ENCODE measurements around the gene CLIC3. TPM values are rescaled to one million over a fixed set of nuclear protein-coding genes. Genes with fewer than 3 reads are reported as not detected.
"Not testable (repeated sequence)": the region's sequence is repeated elsewhere in the genome, so short reads cannot be mapped to it uniquely, and the experiment has no call there.

The CLIC3 gene
- total RNA-seq, 2 experiments from 2014 or later, result 0.43 to 0.61 TPM

DNA sequence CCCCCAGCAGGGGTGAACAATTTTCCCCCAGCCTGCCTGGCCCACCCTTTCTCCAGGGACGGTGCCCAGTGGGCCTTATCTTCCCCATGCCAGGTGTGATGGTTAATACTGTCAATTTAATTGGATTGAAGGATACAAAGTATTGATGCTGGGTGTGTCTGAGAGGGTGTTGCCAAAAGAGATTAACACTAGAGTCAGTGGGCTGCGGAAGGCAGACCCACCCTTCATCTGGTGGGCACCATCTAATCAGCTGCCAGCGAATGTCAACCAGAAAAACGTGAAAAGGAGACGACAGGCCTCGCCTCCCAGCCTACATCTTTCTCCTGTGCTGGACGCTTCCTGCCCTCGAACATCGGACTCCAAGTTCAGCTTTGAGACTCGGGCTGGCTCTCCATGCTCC is 41.1 kb upstream of the CLIC3 start:
- POLR2A ChIA-PET, result no interaction called here
- Mint-ChIP-seq H3K9me3 (no peaks in the 10 kb centered on the region), H3K27me3 (no peaks in the 10 kb centered on the region), H3K4me3 (no peak overlapping the region), H3K27ac (no peak overlapping the region), H3K4me1 (ENCODE audit: low read depth) (peaks cover 22% of the 10 kb centered on the region), H3K36me3 (peaks cover 6% of the 10 kb centered on the region)
- no peak for DNase-seq
- CTCF ChIA-PET, result interaction anchor here (0.9 to 5.8 kb wide), 5 partner anchors 10 to 90 kb away, joined by 3 to 56 read pairs (median 25); partner anchors contain the start of gene ABCA2
- intact Hi-C loops (cut with micrococcal nuclease), result loop anchor here (10.0 kb wide), 1 partner anchor 93 kb away; the partner anchor contains the start of genes C8G and FBXW5

DNA sequence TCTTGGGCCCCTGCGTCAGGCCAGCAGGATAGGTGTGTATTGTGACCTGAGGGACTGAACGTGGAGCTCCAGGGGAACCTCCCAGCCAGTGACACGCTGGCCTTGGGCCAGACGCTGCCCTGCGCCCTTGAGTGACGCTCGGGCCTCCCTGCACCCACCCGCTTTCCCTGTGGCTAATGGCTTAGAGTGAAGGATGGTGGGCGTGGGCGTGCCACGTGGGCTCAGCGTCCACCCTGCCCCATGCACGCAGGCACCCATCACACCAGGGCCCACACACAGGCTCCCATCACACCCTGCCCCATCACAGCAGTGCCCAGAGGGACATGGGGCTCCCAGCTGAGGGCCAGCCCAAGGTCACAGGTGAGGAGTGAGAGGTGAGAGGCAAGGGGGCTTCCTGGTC is 40.7 kb upstream of the CLIC3 start:
- no peak for DNase-seq
- ChIA-PET CTCF (interaction anchor here (1.0 to 5.8 kb wide), 6 partner anchors 10 to 89 kb away, joined by 4 to 56 read pairs (median 28); partner anchors contain the start of gene ABCA2), POLR2A (no interaction called here)
- Mint-ChIP-seq H3K4me3 (no peak overlapping the region), H3K4me1 (ENCODE audit: low read depth) (peaks cover 26% of the 10 kb centered on the region), H3K27ac (no peak overlapping the region), H3K27me3 (no peaks in the 10 kb centered on the region), H3K36me3 (peaks cover 6% of the 10 kb centered on the region), H3K9me3 (no peaks in the 10 kb centered on the region)
- intact Hi-C loops (cut with micrococcal nuclease), result loop anchor here (10.0 kb wide), 1 partner anchor 92 kb away; the partner anchor contains the start of genes C8G and FBXW5

DNA sequence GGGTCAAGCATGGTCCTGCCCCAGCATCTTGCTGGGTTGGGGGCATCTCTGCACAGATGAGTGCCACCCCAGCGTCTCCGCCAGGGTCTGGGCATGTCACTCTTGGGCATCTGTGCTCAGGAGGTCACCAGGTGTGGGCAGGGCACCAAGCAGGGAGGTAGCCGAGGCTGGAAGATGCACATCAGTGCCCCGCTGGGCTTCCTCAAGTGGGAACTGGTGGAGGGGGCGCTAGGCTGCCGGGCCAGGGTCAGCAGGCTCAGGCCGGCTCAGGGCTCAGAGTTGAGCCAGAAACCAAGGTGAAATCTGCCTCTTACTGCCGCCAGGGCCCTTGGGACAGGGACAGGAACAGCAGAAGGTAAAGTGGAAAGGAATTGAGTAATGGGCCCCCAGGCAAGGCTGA is 39.6 kb upstream of the CLIC3 start:
- POLR2A ChIA-PET, result interaction anchor here (1.1 to 1.6 kb wide), 2 partner anchors 61 to 92 kb away, joined by 3 to 4 read pairs; partner anchors contain the start of gene FBXW5

DNA sequence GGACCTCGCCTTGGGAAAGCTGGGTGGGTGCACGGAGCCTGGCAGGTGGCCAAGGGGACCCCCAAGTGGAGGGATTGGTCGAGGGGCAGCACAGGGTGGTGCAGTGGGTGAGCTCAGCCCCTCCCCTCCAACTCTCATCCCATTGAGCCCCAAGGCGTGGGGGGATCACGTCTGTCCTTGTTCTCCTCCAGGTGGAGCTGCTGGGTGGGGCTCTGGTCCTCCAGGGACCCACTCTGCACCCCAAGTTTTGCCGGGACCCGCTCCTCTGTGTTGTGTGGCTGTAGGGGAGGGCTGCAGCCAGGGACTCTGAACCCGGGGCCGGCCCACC is 39.1 kb upstream of the CLIC3 start:
- H3K36me3 Mint-ChIP-seq, result peaks cover 6% of the 10 kb centered on the region
- H3K27me3 Mint-ChIP-seq, result no peaks in the 10 kb centered on the region
- ChIA-PET CTCF (interaction anchor here (0.6 to 5.8 kb wide), 59 partner anchors 8 to 327 kb away, joined by 3 to 56 read pairs (median 5); partner anchors contain the start of genes ABCA2, AJM1, ANAPC2 and CLIC3), POLR2A (interaction anchor here (0.9 to 1.6 kb wide), 6 partner anchors 9 to 228 kb away, joined by 3 to 12 read pairs (median 4); partner anchors contain the start of genes FBXW5 and PAXX)
- H3K4me1 Mint-ChIP-seq (ENCODE audit: low read depth), result peaks cover 37% of the 10 kb centered on the region
- H3K9me3 Mint-ChIP-seq, result no peaks in the 10 kb centered on the region
- H3K27ac Mint-ChIP-seq, result no peak overlapping the region
- H3K4me3 Mint-ChIP-seq, result no peak overlapping the region
- intact Hi-C loops (cut with micrococcal nuclease), result loop anchor here (1.0 to 10.0 kb wide), 2 partner anchors 91 to 248 kb away; partner anchors contain the start of genes C8G and FBXW5
- DNase-seq, result no peak

More for the DNA sequence above, 39.6 kb upstream of the CLIC3 start:
- no peak overlapping the region for H3K27ac Mint-ChIP-seq
- DNase-seq, result no peak
- CTCF ChIA-PET, result interaction anchor here (0.6 to 5.8 kb wide), 44 partner anchors 8 to 276 kb away, joined by 3 to 56 read pairs (median 8); partner anchors contain the start of genes ABCA2, AJM1, CLIC3 and MAN1B1
- peaks cover 6% of the 10 kb centered on the region for H3K36me3 Mint-ChIP-seq
- H3K9me3 Mint-ChIP-seq, result no peaks in the 10 kb centered on the region
- no peak overlapping the region for H3K4me3 Mint-ChIP-seq
- intact Hi-C loops (cut with micrococcal nuclease), result loop anchor here (1.0 to 10.0 kb wide), 2 partner anchors 91 to 249 kb away; partner anchors contain the start of genes C8G and FBXW5
- peaks cover 33% of the 10 kb centered on the region for H3K4me1 Mint-ChIP-seq (ENCODE audit: low read depth)
- no peaks in the 10 kb centered on the region for H3K27me3 Mint-ChIP-seq

DNA sequence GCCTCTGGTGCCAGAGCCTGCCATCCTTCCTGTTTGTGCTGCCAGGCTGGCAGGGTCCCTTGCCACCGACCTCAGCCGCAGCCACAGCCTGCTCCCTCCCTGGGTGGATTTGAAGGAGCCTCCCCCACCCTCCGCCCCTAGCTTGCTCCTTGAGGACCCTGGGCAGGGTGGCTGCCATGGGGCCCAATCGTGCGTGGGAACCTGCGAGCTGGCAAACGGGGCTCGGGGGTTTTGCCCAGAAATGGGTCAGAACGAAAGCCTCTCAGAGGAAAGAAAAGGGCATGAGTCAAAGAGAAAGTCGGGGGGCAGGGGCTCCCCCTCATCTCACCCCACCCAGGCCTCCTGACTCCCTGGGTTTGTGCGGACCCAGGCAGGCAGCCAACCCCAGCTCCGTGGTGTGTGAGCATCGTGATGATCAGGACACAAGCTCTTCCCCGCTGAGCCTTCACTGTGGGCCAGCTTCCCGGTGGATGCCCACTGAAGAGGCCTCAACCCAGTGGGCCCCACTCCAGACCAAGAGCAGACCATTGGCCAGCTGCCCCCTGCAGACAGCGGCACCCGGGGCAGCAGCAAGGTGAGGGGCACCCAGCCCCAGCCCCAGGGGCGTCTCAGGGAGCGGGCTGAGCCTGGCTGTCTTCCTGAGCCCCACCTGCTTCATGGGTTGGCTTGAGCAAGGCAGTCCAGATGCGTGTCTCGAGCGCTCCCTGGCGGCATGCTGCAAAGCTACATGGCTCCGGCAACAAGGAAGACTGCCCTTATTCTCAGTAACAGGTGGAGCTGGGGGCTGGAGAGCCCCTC is 38.5 kb upstream of the CLIC3 start:
- CTCF ChIA-PET, result interaction anchor here (0.6 to 5.8 kb wide), 62 partner anchors 8 to 327 kb away, joined by 3 to 56 read pairs (median 5); partner anchors contain the start of genes ABCA2, AJM1, ANAPC2 and CLIC3
- Mint-ChIP-seq H3K27me3 (no peaks in the 10 kb centered on the region), H3K9me3 (no peaks in the 10 kb centered on the region), H3K36me3 (peaks cover 6% of the 10 kb centered on the region), H3K4me1 (ENCODE audit: low read depth) (peaks cover 43% of the 10 kb centered on the region), H3K27ac (peak overlapping the region; percentile 89), H3K4me3 (peak overlapping the region; percentile 61)
- POLR2A ChIA-PET, result interaction anchor here (0.6 to 1.6 kb wide), 7 partner anchors 9 to 228 kb away, joined by 3 to 12 read pairs (median 4); partner anchors contain the start of genes FBXW5 and PAXX
- intact Hi-C loops (cut with micrococcal nuclease), result loop anchor here (1.0 to 10.0 kb wide), 3 partner anchors 38 to 248 kb away; partner anchors contain the start of genes C8G, CLIC3 and FBXW5
- peak; percentile 93 for DNase-seq

DNA sequence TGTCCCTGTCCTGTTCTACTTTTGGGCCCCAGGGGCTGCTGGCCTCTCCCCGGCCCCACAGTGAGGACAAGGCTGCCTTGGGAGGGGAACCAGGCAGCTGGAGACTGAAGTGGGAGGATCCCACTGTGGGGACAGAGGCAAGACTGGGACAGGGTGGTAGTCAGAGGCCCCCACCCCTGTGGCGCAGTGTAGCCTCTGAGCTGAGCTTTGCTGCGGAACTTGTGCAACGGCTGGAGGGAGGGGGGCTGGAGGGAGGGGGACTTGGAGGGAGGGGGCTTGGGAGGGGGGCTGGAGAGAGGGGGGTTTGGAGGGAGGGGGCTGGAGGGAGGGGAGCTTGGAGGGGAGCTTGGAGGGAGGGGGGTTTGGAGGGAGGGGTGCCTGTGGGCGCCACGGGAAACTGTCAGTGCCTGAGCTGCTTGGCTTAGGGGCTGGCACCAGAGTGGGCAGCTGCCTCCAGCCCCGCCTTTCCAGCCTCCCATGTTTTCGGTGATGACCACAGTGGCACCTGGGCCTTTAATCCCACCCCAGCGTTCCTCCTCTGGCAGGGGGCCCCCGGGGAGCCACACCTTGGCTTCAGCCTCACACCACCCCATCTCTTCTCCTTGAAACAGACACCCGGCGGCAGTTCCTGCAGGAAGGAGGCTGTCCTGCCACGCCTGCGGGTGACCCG is 37.8 kb upstream of the CLIC3 start:
- intact Hi-C loops (cut with micrococcal nuclease), result loop anchor here (5.0 to 10.0 kb wide), 2 partner anchors 37 to 89 kb away; partner anchors contain the start of genes C8G, CLIC3 and FBXW5
- POLR2A ChIA-PET, result interaction anchor here (0.6 to 1.6 kb wide), 6 partner anchors 34 to 227 kb away, joined by 3 to 12 read pairs (median 4); partner anchors contain the start of genes FBXW5 and PAXX
- Mint-ChIP-seq H3K36me3 (peaks cover 5% of the 10 kb centered on the region), H3K27ac (peak overlapping the region; percentile 89), H3K27me3 (no peaks in the 10 kb centered on the region), H3K4me3 (peak overlapping the region; percentile 61), H3K9me3 (no peaks in the 10 kb centered on the region), H3K4me1 (ENCODE audit: low read depth) (peaks cover 50% of the 10 kb centered on the region)
- CTCF ChIA-PET, result interaction anchor here (0.6 to 5.8 kb wide), 46 partner anchors 7 to 326 kb away, joined by 3 to 56 read pairs (median 8); partner anchors contain the start of genes ABCA2, AJM1, ANAPC2 and CLIC3
- no peak for DNase-seq

DNA sequence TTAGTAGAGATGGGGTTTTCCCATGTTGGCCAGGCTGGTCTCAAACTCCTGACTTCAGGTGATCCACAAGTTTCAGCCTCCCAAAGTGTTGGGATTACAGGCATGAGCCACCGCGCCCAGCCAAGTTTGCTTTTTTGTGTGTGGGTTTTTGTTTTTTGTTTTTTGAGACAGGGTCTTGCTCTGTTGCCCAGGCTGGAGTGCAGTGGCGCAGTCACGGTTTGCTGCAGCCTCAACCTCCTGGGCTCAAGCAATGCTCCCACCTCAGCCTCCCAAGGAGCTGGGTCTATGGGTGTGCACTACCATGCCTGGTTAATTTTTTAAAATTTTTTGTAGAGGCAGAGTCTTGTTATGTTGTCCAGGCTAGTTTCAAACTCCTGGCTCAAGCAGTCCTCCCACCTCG is 37.1 kb upstream of the CLIC3 start:
- POLR2A ChIA-PET, result interaction anchor here (0.9 kb wide), 1 partner anchor 62 kb away, joined by 4 read pairs; no protein-coding TSS in a partner anchor

DNA sequence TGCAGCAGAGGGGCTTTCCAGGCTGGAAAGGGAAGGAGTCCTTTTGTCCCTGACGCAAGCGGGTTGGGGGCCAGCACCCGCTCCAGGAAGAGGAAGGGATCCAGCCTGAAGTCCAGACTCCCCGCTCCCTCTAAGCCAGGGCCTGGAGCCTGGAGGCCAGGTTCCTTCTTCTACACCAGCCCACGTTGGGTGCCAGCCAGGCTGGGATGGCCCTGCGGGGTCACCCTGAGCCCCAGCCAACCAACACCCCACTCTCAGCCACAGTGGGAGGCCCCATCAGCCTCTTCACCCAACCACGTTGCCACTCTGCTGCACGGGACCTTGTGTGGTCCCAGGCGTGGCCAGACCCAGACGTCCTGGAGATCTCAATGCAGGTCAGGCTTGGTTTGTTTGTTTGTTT is 36.5 kb upstream of the CLIC3 start:
- Mint-ChIP-seq H3K9me3 (no peaks in the 10 kb centered on the region), H3K4me1 (ENCODE audit: low read depth) (peaks cover 54% of the 10 kb centered on the region), H3K4me3 (no peak overlapping the region), H3K27ac (no peak overlapping the region), H3K36me3 (no peaks in the 10 kb centered on the region), H3K27me3 (no peaks in the 10 kb centered on the region)
- intact Hi-C loops (cut with micrococcal nuclease), result loop anchor here (5.0 to 10.0 kb wide), 2 partner anchors 36 to 88 kb away; partner anchors contain the start of genes C8G, CLIC3 and FBXW5
- POLR2A ChIA-PET, result interaction anchor here (0.6 kb wide), 1 partner anchor 301 kb away, joined by 3 read pairs; no protein-coding TSS in a partner anchor
- CTCF ChIA-PET, result interaction anchor here (1.1 to 5.0 kb wide), 4 partner anchors 14 to 189 kb away, joined by 3 to 35 read pairs (median 28); partner anchors contain the start of genes AJM1, MAN1B1 and NPDC1
- DNase-seq, result no peak

More for the DNA sequence above, 37.1 kb upstream of the CLIC3 start:
- not testable (repeated sequence) for H3K27me3 Mint-ChIP-seq, H3K27ac Mint-ChIP-seq, H3K9me3 Mint-ChIP-seq, DNase-seq, H3K36me3 Mint-ChIP-seq, H3K4me3 Mint-ChIP-seq
- CTCF ChIA-PET, result interaction anchor here (2.5 to 3.9 kb wide), 4 partner anchors 13 to 190 kb away, joined by 10 to 49 read pairs (median 28); partner anchors contain the start of genes AJM1 and NPDC1
- H3K4me1 Mint-ChIP-seq (ENCODE audit: low read depth), result peaks cover 54% of the 10 kb centered on the region
- intact Hi-C loops (cut with micrococcal nuclease), result loop anchor here (5.0 to 10.0 kb wide), 2 partner anchors 36 to 89 kb away; partner anchors contain the start of genes C8G, CLIC3 and FBXW5

DNA sequence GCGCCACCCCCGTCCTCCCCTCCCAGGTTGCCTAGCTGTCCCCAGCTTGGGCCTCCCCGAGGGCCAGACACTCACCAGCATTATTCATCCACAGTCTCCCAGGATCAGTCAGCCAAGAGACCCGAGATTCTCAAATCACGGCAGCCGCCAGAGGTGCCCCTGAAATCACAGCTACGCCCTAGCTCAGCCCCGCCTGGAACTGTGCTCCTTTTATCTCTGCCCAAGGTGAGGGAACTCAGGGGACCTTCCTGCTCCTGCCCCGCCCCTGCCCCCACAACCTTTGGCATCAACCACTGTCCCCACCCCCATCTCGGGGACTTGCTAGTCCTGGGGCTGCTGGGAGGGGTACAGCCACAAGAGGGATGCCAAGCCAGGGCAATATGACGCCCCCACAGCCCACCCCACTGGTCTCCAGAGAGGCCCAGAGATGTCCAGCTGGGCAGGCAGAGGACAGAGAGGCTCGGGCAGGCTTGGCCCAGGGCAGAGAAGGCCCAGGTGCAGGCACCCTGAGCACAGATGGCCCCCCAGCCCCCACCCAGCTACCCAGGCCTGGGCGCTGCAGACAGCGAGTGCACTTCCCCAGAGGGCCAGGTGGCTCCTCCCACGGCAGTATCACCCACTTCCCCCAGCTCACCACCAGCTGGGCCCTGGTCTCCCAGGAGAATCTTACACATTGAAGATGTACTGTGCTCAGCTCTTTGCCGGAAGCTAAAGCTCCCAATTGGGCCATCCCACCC is 35.7 kb upstream of the CLIC3 start, which contains the start of gene FUT7:
FUT7 (minus strand) TSS at position 185 of the 737 bp plus-strand sequence; CDS start at position 88, 97 bp downstream.
- DNase-seq, result peak; percentile 76
- ChIA-PET POLR2A (interaction anchor here (0.6 kb wide), 1 partner anchor 300 kb away, joined by 3 read pairs; no protein-coding TSS in a partner anchor), CTCF (interaction anchor here (0.9 to 5.0 kb wide), 9 partner anchors 15 to 224 kb away, joined by 3 to 73 read pairs (median 4); partner anchors contain the start of genes AJM1, MAN1B1, NPDC1 and RABL6)
- peak within 1 kb of the TSS; percentile 48 for H3K4me3 Mint-ChIP-seq
- H3K4me1 Mint-ChIP-seq (ENCODE audit: low read depth), result peaks cover 57% of the 10 kb centered on the region
- H3K27ac Mint-ChIP-seq, result peak within 1 kb of the TSS; percentile 72
- no peaks in the 10 kb centered on the region for H3K9me3 Mint-ChIP-seq
- H3K36me3 Mint-ChIP-seq, result no peaks in the 10 kb centered on the region
- no peaks in the 10 kb centered on the region for H3K27me3 Mint-ChIP-seq
- intact Hi-C loops (cut with micrococcal nuclease), result loop anchor here (5.0 to 10.0 kb wide), 2 partner anchors 35 to 87 kb away; partner anchors contain the start of genes C8G, CLIC3 and FBXW5
